Neuronal stem cell (in vitro differentiated cells): ENCODE results near the gene BSND. TPM values are rescaled to one million over a fixed set of nuclear protein-coding genes. Genes with fewer than 3 reads are reported as not detected.

Experiments used
- DNase-seq: peaks from one replicate; pipeline ENCODE4 v3.0.0-alpha.2; 2013; ENCODE audit warnings: low spot score
- H2AFZ ChIP-seq: one replicate; pipeline ENCODE4 v1.6.1; 2013; ENCODE audit warnings: mild to moderate bottlenecking, low read length, inconsistent platforms
- H2AK5ac ChIP-seq: 2 replicates; pipeline ENCODE4 v1.6.1; 2013; ENCODE audit warnings: low read depth, mild to moderate bottlenecking, inconsistent platforms, low read length, moderate library complexity, mixed read lengths
- H2BK120ac ChIP-seq: 2 replicates; pipeline ENCODE4 v1.6.1; 2013; ENCODE audit warnings: low read depth, mild to moderate bottlenecking, inconsistent platforms, low read length, moderate library complexity, mixed read lengths
- H2BK12ac ChIP-seq: one replicate; pipeline ENCODE4 v1.6.1; 2013; ENCODE audit warnings: low read length, inconsistent platforms
- H2BK15ac ChIP-seq: 2 replicates; pipeline ENCODE4 v1.6.1; 2013; ENCODE audit warnings: mild to moderate bottlenecking, low read length, inconsistent platforms, mixed read lengths
- H2BK5ac ChIP-seq: one replicate; pipeline ENCODE4 v1.6.1; 2013; ENCODE audit warnings: inconsistent platforms, mild to moderate bottlenecking, low read length, moderate library complexity
- H3K14ac ChIP-seq: one replicate; pipeline ENCODE4 v1.6.1; 2013; ENCODE audit warnings: low read length, inconsistent platforms
- H3K18ac ChIP-seq: 2 replicates; pipeline ENCODE4 v1.6.1; 2013; ENCODE audit warnings: low read length, inconsistent platforms
- H3K23ac ChIP-seq: 2 replicates; pipeline ENCODE4 v1.6.1; 2013; ENCODE audit warnings: low read depth, mild to moderate bottlenecking, mixed read lengths, low read length, inconsistent platforms; ENCODE audit not compliant: poor library complexity
- H3K27ac ChIP-seq: replicated peaks from 3 replicates; pipeline ENCODE4 v1.5.1; 2013; ENCODE audit warnings: low read length, inconsistent platforms
- H3K27me3 ChIP-seq, 3 experiments: 2 replicates each; pipeline ENCODE4 v1.6.1; 2013; ENCODE audit warnings: low read length in 3 of 3, mild to moderate bottlenecking in 2 of 3, inconsistent platforms in 1 of 3, low read depth in 1 of 3, mixed read lengths in 1 of 3, moderate library complexity in 1 of 3; ENCODE audit not compliant: control insufficient read depth in 3 of 3, insufficient read depth in 3 of 3
- H3K36me3 ChIP-seq, 2 donors: replicated peaks in 1 of 2; 2 replicates each; pipeline ENCODE4 v1.6.1; 2013; ENCODE audit warnings: low read length in 2 of 2; ENCODE audit not compliant: control insufficient read depth in 2 of 2, insufficient read depth in 2 of 2
- H3K4ac ChIP-seq: 2 replicates; pipeline ENCODE4 v1.6.1; 2013; ENCODE audit warnings: inconsistent platforms, mild to moderate bottlenecking, low read length, moderate library complexity
- H3K4me1 ChIP-seq, 2 donors: 1 replicate in 1 of 2; 2 replicates in 1 of 2; pipeline ENCODE4 v1.6.1; 2013; ENCODE audit warnings: low read length in 2 of 2, low read depth in 1 of 2; ENCODE audit not compliant: control insufficient read depth in 2 of 2, insufficient read depth in 1 of 2
- H3K4me2 ChIP-seq: one replicate; pipeline ENCODE4 v1.6.1; 2013; ENCODE audit warnings: mild to moderate bottlenecking, low read length, inconsistent platforms; ENCODE audit not compliant: insufficient read depth, poor library complexity, severe bottlenecking
- H3K4me3 ChIP-seq, 2 donors: 2 replicates each; pipeline ENCODE4 v1.5.1; 2013; ENCODE audit warnings: low read length in 2 of 2, mild to moderate bottlenecking in 2 of 2, inconsistent platforms in 1 of 2, moderate library complexity in 1 of 2
- H3K79me1 ChIP-seq: one replicate; pipeline ENCODE4 v1.6.1; 2013; ENCODE audit warnings: low read depth, mild to moderate bottlenecking, inconsistent platforms, low read length, moderate library complexity
- H3K9ac ChIP-seq: one replicate; pipeline ENCODE4 v1.6.1; 2013; ENCODE audit warnings: mild to moderate bottlenecking, low read depth, low read length, inconsistent platforms; ENCODE audit not compliant: poor library complexity
- H3K9me3 ChIP-seq, 2 donors: replicated peaks in 1 of 2; 2 replicates each; pipeline versions ENCODE3 to v1.6.1; 2013; ENCODE audit warnings: low read length in 2 of 2, mild to moderate bottlenecking in 2 of 2, inconsistent platforms in 1 of 2, low read depth in 1 of 2, mixed read lengths in 1 of 2, moderate library complexity in 1 of 2; ENCODE audit not compliant: control insufficient read depth in 2 of 2, insufficient read depth in 1 of 2
- H4K8ac ChIP-seq: one replicate; pipeline ENCODE4 v1.6.1; 2013; ENCODE audit warnings: low read depth, mild to moderate bottlenecking, inconsistent platforms, low read length, moderate library complexity
- H4K91ac ChIP-seq: one replicate; pipeline ENCODE4 v1.6.1; 2013; ENCODE audit warnings: low read length, low read depth, mild to moderate bottlenecking, inconsistent platforms; ENCODE audit not compliant: poor library complexity
- WGBS, 2 donors: extraction: QIAGEN DNeasy Blood & Tissue Kit; methylation state at CpG; one replicate each; pipeline ENCODE4 v1.1.7; 2013; ENCODE audit warnings: missing lambda C conversion rate in 2 of 2, mixed read lengths in 1 of 2; ENCODE audit not compliant: insufficient read length in 2 of 2, insufficient replicate concordance in 1 of 2; ENCODE audit errors: extremely low coverage in 2 of 2; 5-methylcytosine and 5-hydroxymethylcytosine counted together
- polyA plus RNA-seq, 2 experiments: library from polyadenylated mRNA; stranded (reverse); fragments of 200-250 nt; gene quantifications; one replicate each; pipeline ENCODE4 v1.2.3, GENCODE V29; 2013

The BSND gene
- polyA plus RNA-seq (2013, experiment 1 of 2) = not detected
- polyA plus RNA-seq (2013, experiment 2 of 2) = 0.01 TPM

- H4K8ac ChIP-seq = no peak within 1 kb of the TSS
- no peaks in the 10 kb centered on the region for H3K36me3 ChIP-seq
- H3K14ac ChIP-seq = no peak within 1 kb of the TSS
- H2AK5ac ChIP-seq = peak within 1 kb of the TSS; percentile 21
- no peak within 1 kb of the TSS for H3K4ac ChIP-seq
- H3K4me1 ChIP-seq = peaks cover 3 to 12% of the 10 kb centered on the region in 2 donors
- H2BK120ac ChIP-seq = no peak within 1 kb of the TSS
- no peak within 1 kb of the TSS for H3K4me2 ChIP-seq
- H3K27me3 ChIP-seq = peaks cover 7 to 74% (median 35%) of the 10 kb centered on the region in 3 experiments
- no peaks in the 10 kb centered on the region for H3K79me1 ChIP-seq
- no peak within 1 kb of the TSS for H2BK15ac ChIP-seq
- H3K4me3 ChIP-seq = no peak within 1 kb of the TSS
- H3K23ac ChIP-seq = no peak within 1 kb of the TSS
- peak within 1 kb of the TSS; percentile 11 for H3K18ac ChIP-seq
- H3K9ac ChIP-seq = no peak within 1 kb of the TSS
- no peak within 1 kb of the TSS for H2BK5ac ChIP-seq
- WGBS, 2 donors = no CpG with 5 or more reads among the region's 7 CpGs
- no peak within 1 kb of the TSS for H2AFZ ChIP-seq
- H3K9me3 ChIP-seq = peaks cover 0 to 10% of the 10 kb centered on the region in 2 donors
- no peak within 1 kb of the TSS for H3K27ac ChIP-seq
- no peak within 1 kb of the TSS for H2BK12ac ChIP-seq
- no peak for DNase-seq
- no peak within 1 kb of the TSS for H4K91ac ChIP-seq
Measured at GRCh38 chr1:54998677-54999076, at the start of gene BSND. Gene BSND, plus strand, starts transcription at chr1:54998933. Its CDS starts 254 bp downstream, at chr1:54999187.

DNA sequence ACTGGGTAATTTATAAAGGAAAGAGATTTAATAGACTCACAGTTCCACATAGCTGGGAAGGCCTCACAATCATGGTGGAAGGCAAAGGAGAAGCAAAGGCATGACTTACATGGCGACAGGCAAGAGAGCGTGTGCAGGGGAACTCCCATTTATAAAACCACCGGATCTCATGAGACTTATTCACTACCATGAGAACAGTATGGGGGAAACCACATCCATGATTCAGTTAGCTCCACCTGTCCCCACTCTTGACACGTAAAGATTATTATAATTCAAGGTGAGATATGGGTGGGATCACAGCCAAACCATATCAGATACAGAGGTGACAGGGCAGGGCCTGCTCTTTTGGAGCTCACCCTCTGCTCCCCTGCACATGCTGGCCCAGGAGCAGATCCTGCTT lies 49.7 kb upstream of the BSND start:
- Histone ChIP-seq H3K4ac (no peak overlapping the region), H4K91ac (no peak overlapping the region), H3K4me1 (peaks cover 0 to 4% of the 10 kb centered on the region in 2 donors), H3K27me3 (peaks cover 0 to 4% (median 0%) of the 10 kb centered on the region in 3 experiments), H2BK5ac (no peak overlapping the region), H3K4me3 (no peak overlapping the region), H4K8ac (no peak overlapping the region), H2BK12ac (no peak overlapping the region), H2BK15ac (no peak overlapping the region), H2AFZ (no peak overlapping the region), H3K9me3 (no peaks in the 10 kb centered on the region), H2AK5ac (no peak overlapping the region), H3K27ac (no peak overlapping the region), H3K14ac (no peak overlapping the region), H3K36me3 (no peaks in the 10 kb centered on the region), H3K18ac (no peak overlapping the region), H3K9ac (no peak overlapping the region), H3K23ac (no peak overlapping the region), H3K4me2 (no peak overlapping the region), H3K79me1 (no peaks in the 10 kb centered on the region), H2BK120ac (no peak overlapping the region)
- DNase-seq = no peak
- no CpG with 5 or more reads among the region's 4 CpGs for WGBS, 2 donors

DNA sequence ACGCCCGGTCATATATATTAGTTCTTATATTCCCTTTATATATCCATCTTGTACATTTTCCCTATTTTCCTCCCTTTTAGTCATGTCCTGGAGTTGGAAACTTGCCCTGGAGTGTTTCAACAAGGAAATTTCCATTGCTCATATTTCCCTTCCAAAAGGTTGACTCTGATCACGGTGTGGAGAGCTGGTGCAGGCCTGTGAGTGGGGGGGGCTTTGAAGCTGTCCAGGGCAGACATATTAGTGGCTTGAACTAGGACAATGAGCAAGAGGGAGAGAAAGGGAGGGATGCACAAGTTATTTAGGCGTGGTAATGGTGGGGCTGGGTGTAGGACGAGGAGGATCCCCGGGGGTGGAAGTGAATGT lies 48.7 kb upstream of the BSND start:
- Histone ChIP-seq H2BK120ac (no peak overlapping the region), H2BK5ac (no peak overlapping the region), H3K4me3 (no peak overlapping the region), H3K27me3 (peaks cover 0 to 4% (median 0%) of the 10 kb centered on the region in 3 experiments), H2AK5ac (no peak overlapping the region), H2BK15ac (peak overlapping the region; percentile 47), H3K4me1 (peaks cover 0 to 4% of the 10 kb centered on the region in 2 donors), H4K91ac (peak overlapping the region; percentile 18), H3K79me1 (no peaks in the 10 kb centered on the region), H3K14ac (no peak overlapping the region), H3K36me3 (no peaks in the 10 kb centered on the region), H3K4me2 (no peak overlapping the region), H3K27ac (no peak overlapping the region), H3K9ac (no peak overlapping the region), H3K9me3 (peaks cover 0 to 3% of the 10 kb centered on the region in 2 donors), H2AFZ (peak overlapping the region; percentile 89), H2BK12ac (no peak overlapping the region), H3K18ac (peak overlapping the region; percentile 92), H3K23ac (no peak overlapping the region), H4K8ac (peak overlapping the region; percentile 98), H3K4ac (no peak overlapping the region)
- DNase-seq = no peak
- WGBS, 2 donors = no CpG with 5 or more reads among the region's 6 CpGs

DNA sequence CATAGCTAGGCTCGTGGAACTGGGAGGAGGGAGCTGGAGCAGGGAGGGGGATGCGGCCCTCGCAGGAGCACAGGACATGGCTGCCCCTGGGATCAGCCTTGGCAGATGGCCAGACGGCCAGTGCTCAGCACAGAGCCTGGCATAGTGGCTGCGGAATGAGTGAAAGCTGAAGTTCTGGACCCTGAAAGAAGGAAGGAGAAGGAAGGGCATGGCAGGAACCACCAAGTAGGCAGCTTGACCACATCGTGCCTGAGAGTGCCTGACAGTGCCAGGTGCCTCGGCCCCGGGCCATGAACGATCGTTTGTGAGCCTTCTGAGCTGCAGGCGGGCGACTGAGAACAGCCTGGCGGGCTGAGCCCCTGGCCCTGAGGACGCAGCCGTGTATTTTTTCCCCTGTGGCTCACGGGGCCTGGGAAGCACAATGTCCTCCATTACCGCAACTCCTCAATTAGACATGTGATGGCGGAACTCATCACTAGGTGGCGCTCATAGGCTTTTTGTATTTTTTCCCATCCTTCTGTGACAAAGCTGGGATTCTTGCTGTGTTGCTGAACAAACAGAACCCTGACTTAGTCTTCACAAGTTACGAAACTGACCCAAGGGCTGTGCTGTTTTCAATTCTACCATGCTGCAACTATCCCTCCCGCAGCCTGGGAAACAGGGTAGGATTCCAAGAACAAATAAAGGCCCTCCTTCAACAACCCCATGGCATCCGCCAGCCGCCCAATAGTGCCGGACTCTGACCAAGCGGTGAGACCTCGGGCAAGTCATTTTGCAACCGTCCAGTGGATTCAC lies 48.2 kb upstream of the BSND start:
- peak overlapping the region; percentile 47 for H2BK15ac ChIP-seq
- H2BK5ac ChIP-seq = no peak overlapping the region
- H4K8ac ChIP-seq = peak overlapping the region; percentile 98
- peak overlapping the region; percentile 81 for H3K9ac ChIP-seq
- H2AFZ ChIP-seq = peak overlapping the region; percentile 89
- no peaks in the 10 kb centered on the region for H3K79me1 ChIP-seq
- H2AK5ac ChIP-seq = no peak overlapping the region
- no peak overlapping the region for H3K4me2 ChIP-seq
- no peak overlapping the region for H3K27ac ChIP-seq
- H2BK12ac ChIP-seq = no peak overlapping the region
- H4K91ac ChIP-seq = peak overlapping the region; percentile 18
- H3K9me3 ChIP-seq = peaks cover 0 to 3% of the 10 kb centered on the region in 2 donors
- H3K18ac ChIP-seq = peak overlapping the region; percentile 92
- H3K23ac ChIP-seq = no peak overlapping the region
- peak; percentile 83 for DNase-seq
- H3K4me3 ChIP-seq = peak overlapping the region in 1 of 2 donors; percentile 3
- H2BK120ac ChIP-seq = no peak overlapping the region
- no peak overlapping the region for H3K4ac ChIP-seq
- peaks cover 0 to 4% (median 0%) of the 10 kb centered on the region in 3 experiments for H3K27me3 ChIP-seq
- no peak overlapping the region for H3K14ac ChIP-seq
- no CpG with 5 or more reads among the region's 27 CpGs for WGBS, 2 donors
- no peaks in the 10 kb centered on the region for H3K36me3 ChIP-seq
- peaks cover 0 to 4% of the 10 kb centered on the region in 2 donors for H3K4me1 ChIP-seq
